ENCODE data around the gene PRPSAP1.

The PRPSAP1 gene

GRCh38 chr17:76353599-76354316 is at the start of gene PRPSAP1:
PRPSAP1 (minus strand) TSS chr17:76353916; CDS start chr17:76353703, 213 bp downstream.
- DNase-seq = peak; percentile 93

GRCh38 chr17:76402711-76403110 is 49.0 kb upstream of the PRPSAP1 start:
- no peak for DNase-seq

- DNase-seq = no peak
These were observed 45.8 kb upstream of the PRPSAP1 start for GRCh38 chr17:76399175-76400172.

- no peak for DNase-seq
These were observed 44.9 kb upstream of the PRPSAP1 start for GRCh38 chr17:76398523-76399174.

GRCh38 chr17:76397687-76398522 is 44.2 kb upstream of the PRPSAP1 start:
- peak; percentile 49 for DNase-seq

- no peak for DNase-seq
These were observed 43.5 kb upstream of the PRPSAP1 start for GRCh38 chr17:76397184-76397583.

- DNase-seq = no peak
These were observed 42.3 kb upstream of the PRPSAP1 start for GRCh38 chr17:76395980-76396379.

- DNase-seq = no peak
These were observed 40.5 kb upstream of the PRPSAP1 start for GRCh38 chr17:76394166-76394565.

- DNase-seq = no peak
These were observed 37.5 kb upstream of the PRPSAP1 start for GRCh38 chr17:76391200-76391715.

GRCh38 chr17:76390003-76390421 is 36.3 kb upstream of the PRPSAP1 start:
- DNase-seq = no peak

- DNase-seq = no peak
These were observed 35.5 kb upstream of the PRPSAP1 start for GRCh38 chr17:76388966-76389888.

GRCh38 chr17:76386966-76387765 is 33.5 kb upstream of the PRPSAP1 start:
- DNase-seq = no peak

- peak; percentile 92 for DNase-seq
These were observed 32.4 kb upstream of the PRPSAP1 start for GRCh38 chr17:76385892-76386786.

- DNase-seq = no peak
These were observed 31.5 kb upstream of the PRPSAP1 start for GRCh38 chr17:76384987-76385891.

- no peak for DNase-seq
These were observed 30.7 kb upstream of the PRPSAP1 start, which contains the start of gene SPHK1 for GRCh38 chr17:76384222-76384986. SPHK1 (plus strand) TSS chr17:76384609; CDS start chr17:76385645, 1,036 bp downstream.

GRCh38 chr17:76383546-76384221 is 30.0 kb upstream of the PRPSAP1 start:
- DNase-seq = no peak
